ENCODE data around the gene PHACTR2.

- no peak for TF ChIP-seq CTCF (IDR thresholded peaks at IDR 0.05)
- TF ChIP-seq ZFX (IDR thresholded peaks at IDR 0.05; ENCODE audit: borderline replicate concordance) = no peak
Measured at GRCh38 chr6:143647191-143647590, 30.6 kb upstream of the PHACTR2 start.

Measured in 22Rv1 (cell line).